GM23338 (cell line): ENCODE measurements around the gene ERN1. TPM values are rescaled to one million over a fixed set of nuclear protein-coding genes. Genes with fewer than 3 reads are reported as not detected.

ENCODE experiments used
- NANOG ChIP-seq: IDR thresholded peaks from 2 replicates; pipeline ENCODE4 v1.6.1; 2016; ENCODE audit warnings: antibody characterized with exemption, borderline replicate concordance
- ZNF114 ChIP-seq: fragments of 250-450 bp; sonication (Bioruptor Pico); IDR thresholded peaks from 2 replicates; pipeline ENCODE4 v1.5.0; 2020; ENCODE audit warnings: mild to moderate bottlenecking, moderate library complexity
- ZNF331 ChIP-seq: fragments of 250-450 bp; sonication (Bioruptor Pico); IDR thresholded peaks from 2 replicates; pipeline ENCODE4 v1.5.0; 2020; ENCODE audit warnings: low read depth, mild to moderate bottlenecking, moderate library complexity
- polyA plus RNA-seq: library from polyadenylated mRNA; unstranded; fragments of >200 nt; fragmentation: Nextera tagmentation; extraction: Ambion mirVana; gene quantifications from 2 replicates; pipeline ENCODE4 v1.2.1, GENCODE V29; 2016
- total RNA-seq: library from RNA; depleted of rRNA; stranded (reverse); fragments of >200 nt; shearing (Covaris generic); gene quantifications from 2 replicates; pipeline ENCODE4 v1.2.3, GENCODE V29; 2014
- TF ChIP-seq, protein P1 (sequence below): fragments of 250-450 bp; sonication (Bioruptor Pico); IDR thresholded peaks from 2 replicates; pipeline ENCODE4 v1.5.0; 2020; ENCODE audit warnings: mild to moderate bottlenecking, moderate library complexity
- TF ChIP-seq, protein P2 (sequence below): IDR thresholded peaks from 2 replicates; pipeline ENCODE4 v1.6.1; 2016; ENCODE audit warnings: antibody characterized with exemption
- TF ChIP-seq, protein P3 (sequence below), 2 experiments: fragments of 200-600 bp in 1 of 2; sonication (generic) in 1 of 2; conservative IDR thresholded peaks; 2 replicates each; pipeline versions ENCODE4 v1.5.1 to v1.6.1; 2016 to 2017; ENCODE audit warnings: antibody characterized with exemption in 2 of 2, low read depth in 2 of 2, mild to moderate bottlenecking in 2 of 2, moderate library complexity in 1 of 2

ERN1 gene
- total and polyA plus RNA-seq, 2 experiments from 2014 or later: 5.9 to 7.5 TPM

DNA sequence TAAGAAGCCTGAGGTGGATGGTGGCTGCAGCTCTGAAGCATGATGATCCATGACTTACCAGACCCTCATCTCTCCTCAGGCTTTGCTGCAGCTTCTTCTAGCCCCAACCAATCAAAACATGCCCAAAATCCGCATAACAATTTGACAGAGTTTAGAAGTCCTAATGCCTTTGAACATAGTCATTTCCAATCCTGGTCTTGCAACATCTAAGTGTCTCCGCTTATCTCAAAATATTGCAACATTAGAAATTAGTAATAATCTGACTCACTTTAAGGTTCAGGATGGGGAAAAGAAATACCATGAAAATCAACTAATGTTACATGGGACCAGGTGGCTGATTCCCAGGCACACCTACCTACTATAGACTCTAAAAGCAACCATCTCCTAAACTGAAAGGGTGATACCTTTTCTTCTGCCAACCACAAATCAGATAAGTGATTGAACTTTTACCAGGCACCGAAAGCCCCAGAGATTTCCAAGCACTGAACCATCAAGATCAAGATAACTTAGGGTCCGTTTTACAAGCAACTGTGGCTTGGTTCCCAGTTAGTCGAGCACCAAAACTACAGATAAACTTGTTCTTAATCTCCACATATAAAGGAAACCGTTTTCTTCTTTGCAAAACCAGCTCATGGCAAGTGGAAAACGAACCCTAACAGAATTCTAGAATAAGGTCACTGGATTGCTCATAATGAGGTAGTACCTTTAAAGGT lies 14.0 kb downstream of the ERN1 start (continued):
- TF ChIP-seq, protein P1, sequence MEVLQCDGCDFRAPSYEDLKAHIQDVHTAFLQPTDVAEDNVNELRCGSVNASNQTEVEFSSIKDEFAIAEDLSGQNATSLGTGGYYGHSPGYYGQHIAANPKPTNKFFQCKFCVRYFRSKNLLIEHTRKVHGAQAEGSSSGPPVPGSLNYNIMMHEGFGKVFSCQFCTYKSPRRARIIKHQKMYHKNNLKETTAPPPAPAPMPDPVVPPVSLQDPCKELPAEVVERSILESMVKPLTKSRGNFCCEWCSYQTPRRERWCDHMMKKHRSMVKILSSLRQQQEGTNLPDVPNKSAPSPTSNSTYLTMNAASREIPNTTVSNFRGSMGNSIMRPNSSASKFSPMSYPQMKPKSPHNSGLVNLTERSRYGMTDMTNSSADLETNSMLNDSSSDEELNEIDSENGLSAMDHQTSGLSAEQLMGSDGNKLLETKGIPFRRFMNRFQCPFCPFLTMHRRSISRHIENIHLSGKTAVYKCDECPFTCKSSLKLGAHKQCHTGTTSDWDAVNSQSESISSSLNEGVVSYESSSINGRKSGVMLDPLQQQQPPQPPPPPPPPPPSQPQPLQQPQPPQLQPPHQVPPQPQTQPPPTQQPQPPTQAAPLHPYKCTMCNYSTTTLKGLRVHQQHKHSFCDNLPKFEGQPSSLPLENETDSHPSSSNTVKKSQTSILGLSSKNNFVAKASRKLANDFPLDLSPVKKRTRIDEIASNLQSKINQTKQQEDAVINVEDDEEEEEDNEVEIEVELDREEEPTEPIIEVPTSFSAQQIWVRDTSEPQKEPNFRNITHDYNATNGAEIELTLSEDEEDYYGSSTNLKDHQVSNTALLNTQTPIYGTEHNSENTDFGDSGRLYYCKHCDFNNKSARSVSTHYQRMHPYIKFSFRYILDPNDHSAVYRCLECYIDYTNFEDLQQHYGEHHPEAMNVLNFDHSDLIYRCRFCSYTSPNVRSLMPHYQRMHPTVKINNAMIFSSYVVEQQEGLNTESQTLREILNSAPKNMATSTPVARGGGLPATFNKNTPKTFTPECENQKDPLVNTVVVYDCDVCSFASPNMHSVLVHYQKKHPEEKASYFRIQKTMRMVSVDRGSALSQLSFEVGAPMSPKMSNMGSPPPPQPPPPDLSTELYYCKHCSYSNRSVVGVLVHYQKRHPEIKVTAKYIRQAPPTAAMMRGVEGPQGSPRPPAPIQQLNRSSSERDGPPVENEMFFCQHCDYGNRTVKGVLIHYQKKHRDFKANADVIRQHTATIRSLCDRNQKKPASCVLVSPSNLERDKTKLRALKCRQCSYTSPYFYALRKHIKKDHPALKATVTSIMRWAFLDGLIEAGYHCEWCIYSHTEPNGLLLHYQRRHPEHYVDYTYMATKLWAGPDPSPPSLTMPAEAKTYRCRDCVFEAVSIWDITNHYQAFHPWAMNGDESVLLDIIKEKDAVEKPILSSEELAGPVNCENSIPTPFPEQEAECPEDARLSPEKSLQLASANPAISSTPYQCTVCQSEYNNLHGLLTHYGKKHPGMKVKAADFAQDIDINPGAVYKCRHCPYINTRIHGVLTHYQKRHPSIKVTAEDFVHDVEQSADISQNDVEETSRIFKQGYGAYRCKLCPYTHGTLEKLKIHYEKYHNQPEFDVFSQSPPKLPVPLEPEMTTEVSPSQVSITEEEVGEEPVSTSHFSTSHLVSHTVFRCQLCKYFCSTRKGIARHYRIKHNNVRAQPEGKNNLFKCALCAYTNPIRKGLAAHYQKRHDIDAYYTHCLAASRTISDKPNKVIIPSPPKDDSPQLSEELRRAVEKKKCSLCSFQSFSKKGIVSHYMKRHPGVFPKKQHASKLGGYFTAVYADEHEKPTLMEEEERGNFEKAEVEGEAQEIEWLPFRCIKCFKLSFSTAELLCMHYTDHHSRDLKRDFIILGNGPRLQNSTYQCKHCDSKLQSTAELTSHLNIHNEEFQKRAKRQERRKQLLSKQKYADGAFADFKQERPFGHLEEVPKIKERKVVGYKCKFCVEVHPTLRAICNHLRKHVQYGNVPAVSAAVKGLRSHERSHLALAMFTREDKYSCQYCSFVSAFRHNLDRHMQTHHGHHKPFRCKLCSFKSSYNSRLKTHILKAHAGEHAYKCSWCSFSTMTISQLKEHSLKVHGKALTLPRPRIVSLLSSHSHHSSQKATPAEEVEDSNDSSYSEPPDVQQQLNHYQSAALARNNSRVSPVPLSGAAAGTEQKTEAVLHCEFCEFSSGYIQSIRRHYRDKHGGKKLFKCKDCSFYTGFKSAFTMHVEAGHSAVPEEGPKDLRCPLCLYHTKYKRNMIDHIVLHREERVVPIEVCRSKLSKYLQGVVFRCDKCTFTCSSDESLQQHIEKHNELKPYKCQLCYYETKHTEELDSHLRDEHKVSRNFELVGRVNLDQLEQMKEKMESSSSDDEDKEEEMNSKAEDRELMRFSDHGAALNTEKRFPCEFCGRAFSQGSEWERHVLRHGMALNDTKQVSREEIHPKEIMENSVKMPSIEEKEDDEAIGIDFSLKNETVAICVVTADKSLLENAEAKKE: no peak
- TF ChIP-seq, protein P2, sequence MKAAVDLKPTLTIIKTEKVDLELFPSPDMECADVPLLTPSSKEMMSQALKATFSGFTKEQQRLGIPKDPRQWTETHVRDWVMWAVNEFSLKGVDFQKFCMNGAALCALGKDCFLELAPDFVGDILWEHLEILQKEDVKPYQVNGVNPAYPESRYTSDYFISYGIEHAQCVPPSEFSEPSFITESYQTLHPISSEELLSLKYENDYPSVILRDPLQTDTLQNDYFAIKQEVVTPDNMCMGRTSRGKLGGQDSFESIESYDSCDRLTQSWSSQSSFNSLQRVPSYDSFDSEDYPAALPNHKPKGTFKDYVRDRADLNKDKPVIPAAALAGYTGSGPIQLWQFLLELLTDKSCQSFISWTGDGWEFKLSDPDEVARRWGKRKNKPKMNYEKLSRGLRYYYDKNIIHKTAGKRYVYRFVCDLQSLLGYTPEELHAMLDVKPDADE: no peak
- TF ChIP-seq, protein P3, sequence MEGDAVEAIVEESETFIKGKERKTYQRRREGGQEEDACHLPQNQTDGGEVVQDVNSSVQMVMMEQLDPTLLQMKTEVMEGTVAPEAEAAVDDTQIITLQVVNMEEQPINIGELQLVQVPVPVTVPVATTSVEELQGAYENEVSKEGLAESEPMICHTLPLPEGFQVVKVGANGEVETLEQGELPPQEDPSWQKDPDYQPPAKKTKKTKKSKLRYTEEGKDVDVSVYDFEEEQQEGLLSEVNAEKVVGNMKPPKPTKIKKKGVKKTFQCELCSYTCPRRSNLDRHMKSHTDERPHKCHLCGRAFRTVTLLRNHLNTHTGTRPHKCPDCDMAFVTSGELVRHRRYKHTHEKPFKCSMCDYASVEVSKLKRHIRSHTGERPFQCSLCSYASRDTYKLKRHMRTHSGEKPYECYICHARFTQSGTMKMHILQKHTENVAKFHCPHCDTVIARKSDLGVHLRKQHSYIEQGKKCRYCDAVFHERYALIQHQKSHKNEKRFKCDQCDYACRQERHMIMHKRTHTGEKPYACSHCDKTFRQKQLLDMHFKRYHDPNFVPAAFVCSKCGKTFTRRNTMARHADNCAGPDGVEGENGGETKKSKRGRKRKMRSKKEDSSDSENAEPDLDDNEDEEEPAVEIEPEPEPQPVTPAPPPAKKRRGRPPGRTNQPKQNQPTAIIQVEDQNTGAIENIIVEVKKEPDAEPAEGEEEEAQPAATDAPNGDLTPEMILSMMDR (conservative IDR thresholded peaks at IDR 0.05; ENCODE audit: low read depth in 2 of 2): no peak
- TF ChIP-seq ZNF331 (CRISPR knock-in tag) (no peak), NANOG (no peak), ZNF114 (CRISPR knock-in tag) (no peak)
